HepG2 (cell line): ENCODE measurements around the gene MTREX. TPM values are rescaled to one million over a fixed set of nuclear protein-coding genes. Genes with fewer than 3 reads are reported as not detected.
A peak's percentile ranks its signal among the peaks of the same experiment; 100 is the strongest.

Experiments used
- BRD4 ChIP-seq: sonication (generic); formaldehyde crosslinking; IDR thresholded peaks from 2 replicates; pipeline ENCODE4 v1.4.0; 2020; ENCODE audit warnings: missing genetic modification reagents
- CHCHD3 ChIP-seq: sonication (generic); formaldehyde crosslinking; IDR thresholded peaks from 2 replicates; pipeline ENCODE4 v1.8.0; 2022; ENCODE audit warnings: mild to moderate bottlenecking, missing genetic modification reagents, moderate library complexity
- ETV6 ChIP-seq: sonication (generic); formaldehyde crosslinking; conservative IDR thresholded peaks from 2 replicates; pipeline ENCODE4 v1.4.0; 2020; ENCODE audit warnings: missing genetic modification reagents
- HNF1A ChIP-seq, 2 experiments: sonication (generic) in 1 of 2; formaldehyde crosslinking in 1 of 2; IDR thresholded peaks; 2 replicates each; pipeline versions ENCODE4 v1.4.0 to v1.6.1; 2016 to 2020; ENCODE audit warnings: borderline replicate concordance in 1 of 2, low read depth in 1 of 2, mild to moderate bottlenecking in 1 of 2, missing genetic modification reagents in 1 of 2
- HNRNPK ChIP-seq: fragments of 200-400 bp; formaldehyde crosslinking; IDR thresholded peaks from 2 replicates; pipeline ENCODE4 v1.6.1; 2018; ENCODE audit warnings: low read length, low read depth, moderate library complexity, mild to moderate bottlenecking; ENCODE audit not compliant: poor library complexity, severe bottlenecking
- IRF1 ChIP-seq: sonication (generic); formaldehyde crosslinking; IDR thresholded peaks from 2 replicates; pipeline ENCODE4 v1.4.0; 2020; ENCODE audit warnings: low read depth, mild to moderate bottlenecking, missing genetic modification reagents
- NFIC ChIP-seq: IDR thresholded peaks from 2 replicates; pipeline ENCODE4 v1.6.1; 2012; ENCODE audit warnings: mild to moderate bottlenecking, low read length, inconsistent platforms
- RBM22 ChIP-seq: fragments of 200-400 bp; formaldehyde crosslinking; optimal IDR thresholded peaks from 2 replicates; pipeline ENCODE3; 2017; ENCODE audit warnings: mild to moderate bottlenecking, low read length, moderate library complexity
- SIX4 ChIP-seq: sonication (generic); formaldehyde crosslinking; IDR thresholded peaks from 2 replicates; pipeline ENCODE4 v1.4.0; 2020; ENCODE audit warnings: missing genetic modification reagents
- ZNF672 ChIP-seq: sonication (generic); formaldehyde crosslinking; IDR thresholded peaks from 2 replicates; pipeline ENCODE4 v1.8.1; 2022; ENCODE audit warnings: missing genetic modification reagents
- ZNF740 ChIP-seq: sonication (generic); formaldehyde crosslinking; IDR thresholded peaks from 2 replicates; pipeline ENCODE4 v1.4.0; 2020; ENCODE audit warnings: missing genetic modification reagents
- ZXDC ChIP-seq: sonication (generic); formaldehyde crosslinking; IDR thresholded peaks from 2 replicates; pipeline ENCODE4 v1.5.0; 2020; ENCODE audit warnings: mild to moderate bottlenecking, missing genetic modification reagents
- polyA plus RNA-seq, 8 experiments: library from polyadenylated mRNA; depleted of rRNA in 3 of 8; stranded (reverse) in 7 of 8; unstranded in 1 of 8; fragments of >200 nt; fragmentation: Illumina TruSeq in 4 of 8; extraction: Trizol in 4 of 8; gene quantifications; 2 replicates each; pipeline versions ENCODE4 v1.2.1 to v1.2.3, GENCODE V29; 2011 to 2016; ENCODE audit warnings: low read depth in 4 of 8, missing spikeins in 1 of 8, mixed read lengths in 1 of 8; ENCODE audit not compliant: insufficient read depth in 1 of 8
- total RNA-seq, 5 experiments: library from RNA; depleted of rRNA; stranded (reverse); fragments of >200 nt; fragmentation: Illumina TruSeq; extraction: Trizol; gene quantifications; 2 replicates each; pipeline ENCODE4 v1.2.3, GENCODE V29; 2016; ENCODE audit warnings: low read depth in 1 of 5
- TF ChIP-seq, protein P1 (sequence below): sonication (generic); formaldehyde crosslinking; IDR thresholded peaks from 2 replicates; pipeline ENCODE4 v1.4.0; 2020; ENCODE audit warnings: missing genetic modification reagents

MTREX gene
- total and polyA plus RNA-seq, 2 of the 13 experiments (the other 11 are each of a cell fraction or from before 2014, with no cell fraction given): 16.4 to 91.5 TPM

DNA sequence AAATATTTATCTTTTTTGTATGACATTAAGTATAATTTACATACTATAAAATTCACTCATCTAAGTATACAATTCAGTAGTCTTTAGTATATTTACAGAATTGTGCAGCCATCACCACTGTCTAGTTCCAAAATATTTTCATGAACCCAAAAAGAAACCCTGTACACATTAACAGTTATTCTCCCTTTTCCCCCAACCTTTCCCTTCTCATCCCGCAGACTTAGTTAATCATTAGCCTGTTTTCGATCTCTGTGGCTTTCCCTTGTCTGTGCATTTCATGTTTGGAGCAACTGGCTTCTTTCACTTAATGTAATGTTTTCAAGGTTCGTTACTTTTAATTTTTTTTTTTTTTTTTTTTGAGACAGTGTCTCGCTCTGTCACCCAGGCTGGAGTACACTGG is 37.5 kb downstream of the MTREX start (continued):
- TF ChIP-seq HNF1A (IDR thresholded peaks at IDR 0.05; ENCODE audit: low read depth) (peak; percentile 84), HNF1A (CRISPR knock-in tag; IDR thresholded peaks at IDR 0.05; ENCODE audit: borderline replicate concordance) (peak; percentile 71; the same call in 1 of the 2 replicates), CHCHD3 (CRISPR knock-in tag) (no peak), SIX4 (CRISPR knock-in tag) (no peak), BRD4 (no peak), IRF1 (no peak), ZXDC (CRISPR knock-in tag) (no peak), NFIC (no peak), RBM22 (no peak), ZNF740 (CRISPR knock-in tag) (no peak), ZNF672 (CRISPR knock-in tag) (no peak), ETV6 (CRISPR knock-in tag) (no peak), HNRNPK (no peak)
- TF ChIP-seq, protein P1, sequence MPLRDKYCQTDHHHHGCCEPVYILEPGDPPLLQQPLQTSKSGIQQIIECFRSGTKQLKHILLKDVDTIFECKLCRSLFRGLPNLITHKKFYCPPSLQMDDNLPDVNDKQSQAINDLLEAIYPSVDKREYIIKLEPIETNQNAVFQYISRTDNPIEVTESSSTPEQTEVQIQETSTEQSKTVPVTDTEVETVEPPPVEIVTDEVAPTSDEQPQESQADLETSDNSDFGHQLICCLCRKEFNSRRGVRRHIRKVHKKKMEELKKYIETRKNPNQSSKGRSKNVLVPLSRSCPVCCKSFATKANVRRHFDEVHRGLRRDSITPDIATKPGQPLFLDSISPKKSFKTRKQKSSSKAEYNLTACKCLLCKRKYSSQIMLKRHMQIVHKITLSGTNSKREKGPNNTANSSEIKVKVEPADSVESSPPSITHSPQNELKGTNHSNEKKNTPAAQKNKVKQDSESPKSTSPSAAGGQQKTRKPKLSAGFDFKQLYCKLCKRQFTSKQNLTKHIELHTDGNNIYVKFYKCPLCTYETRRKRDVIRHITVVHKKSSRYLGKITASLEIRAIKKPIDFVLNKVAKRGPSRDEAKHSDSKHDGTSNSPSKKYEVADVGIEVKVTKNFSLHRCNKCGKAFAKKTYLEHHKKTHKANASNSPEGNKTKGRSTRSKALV: no peak
